Body of pancreas (tissue), 4 donors: ENCODE data around the gene DLL4.

ENCODE experiments used
- CTCF ChIP-seq, 7 experiments: fragments of 450-650 bp in 4 of 7; fragments of 200-600 bp in 3 of 7; sonication (generic) in 3 of 7; IDR thresholded peaks; one replicate each; pipeline ENCODE4 v1.5.1; 2016 to 2019; ENCODE audit warnings: antibody characterized with exemption in 7 of 7
- POLR2A ChIP-seq, 3 donors: fragments of 450-650 bp; IDR thresholded peaks; one replicate each; pipeline ENCODE4 v1.6.1; 2016; ENCODE audit warnings: antibody characterized with exemption in 3 of 3, mild to moderate bottlenecking in 2 of 3

- no peak for TF ChIP-seq POLR2A (IDR thresholded peaks at IDR 0.05)
- no peak for TF ChIP-seq CTCF (IDR thresholded peaks at IDR 0.05)
Measured at GRCh38 chr15:40958146-40958545, 29.0 kb downstream of the DLL4 start.
